Activated T-helper 2 cell treated with anti-CD3 and anti-CD28 coated beads, Interferon-gamma antibody, Interleukin-2, Interleukin-4, amounts not matched to agents 10 μg/mL and 5 μg/mL and 100 μg/mL, durations not matched to agents 14 hours and 24 hours and 36 hours (primary cell): ENCODE measurements around the gene MERTK. TPM values are rescaled to one million over a fixed set of nuclear protein-coding genes. Genes with fewer than 3 reads are reported as not detected.
A peak's percentile ranks its signal among the peaks of the same experiment; 100 is the strongest.
"Not testable (repeated sequence)": the region's sequence is repeated elsewhere in the genome, so short reads cannot be mapped to it uniquely, and the experiment has no call there.

Experiments
- DNase-seq: peaks from one replicate; pipeline ENCODE4 v3.0.0; 2021; ENCODE audit warnings: low spot score
- H3K27ac Mint-ChIP-seq: one replicate; pipeline ENCODE4 v1.8.0; 2021; ENCODE audit warnings: mixed read lengths
- H3K27me3 Mint-ChIP-seq: one replicate; pipeline ENCODE4 v1.8.0; 2021; ENCODE audit warnings: low read depth, mixed read lengths
- H3K36me3 Mint-ChIP-seq: one replicate; pipeline ENCODE4 v1.8.0; 2021; ENCODE audit warnings: low read depth, mixed read lengths
- H3K4me1 Mint-ChIP-seq: one replicate; pipeline ENCODE4 v1.8.0; 2021; ENCODE audit warnings: low read depth, mixed read lengths
- H3K4me3 Mint-ChIP-seq: one replicate; pipeline ENCODE4 v1.8.0; 2021; ENCODE audit warnings: low read depth, mild to moderate bottlenecking, moderate library complexity, mixed read lengths
- H3K9me3 Mint-ChIP-seq: one replicate; pipeline ENCODE4 v1.8.0; 2021; ENCODE audit warnings: mixed read lengths
- intact Hi-C: fragments of 100-400 bp; cut with micrococcal nuclease; formaldehyde crosslinking; loops from one replicate; pipeline ENCODE4 v1.15.1; 2023
- total RNA-seq: library from RNA; stranded (reverse); gene quantifications from 2 replicates; pipeline ENCODE4 v1.2.3, GENCODE V29; 2022

Gene MERTK
- total RNA-seq, result 1.0 and 1.4 TPM in 2 replicates

- Mint-ChIP-seq H3K9me3 (no peaks in the 10 kb centered on the region), H3K4me1 (peaks cover 12% of the 10 kb centered on the region), H3K27me3 (peaks cover 37% of the 10 kb centered on the region), H3K36me3 (no peaks in the 10 kb centered on the region), H3K27ac (no peak within 1 kb of the TSS), H3K4me3 (peak within 1 kb of the TSS; percentile 81)
- DNase-seq, result peak; percentile 42
- intact Hi-C loops, result no loop called here
These were observed at the start of gene MERTK for GRCh38 chr2:111897924-111898702. Gene MERTK, plus strand, starts transcription at chr2:111898607. Its CDS starts 129 bp downstream, at chr2:111898736.

GRCh38 chr2:111850646-111851045 lies 47.8 kb upstream of the MERTK start:
- H3K27me3 Mint-ChIP-seq, DNase-seq, H3K4me1 Mint-ChIP-seq, intact Hi-C loops, H3K9me3 Mint-ChIP-seq, H3K4me3 Mint-ChIP-seq, H3K27ac Mint-ChIP-seq: not testable (repeated sequence)
- peaks cover 53% of the 10 kb centered on the region for H3K36me3 Mint-ChIP-seq

GRCh38 chr2:111852544-111852943 lies 45.9 kb upstream of the MERTK start:
- H3K9me3 Mint-ChIP-seq, H3K4me3 Mint-ChIP-seq, intact Hi-C loops, DNase-seq, H3K27ac Mint-ChIP-seq, H3K27me3 Mint-ChIP-seq, H3K4me1 Mint-ChIP-seq: not testable (repeated sequence)
- peaks cover 57% of the 10 kb centered on the region for H3K36me3 Mint-ChIP-seq

DNA sequence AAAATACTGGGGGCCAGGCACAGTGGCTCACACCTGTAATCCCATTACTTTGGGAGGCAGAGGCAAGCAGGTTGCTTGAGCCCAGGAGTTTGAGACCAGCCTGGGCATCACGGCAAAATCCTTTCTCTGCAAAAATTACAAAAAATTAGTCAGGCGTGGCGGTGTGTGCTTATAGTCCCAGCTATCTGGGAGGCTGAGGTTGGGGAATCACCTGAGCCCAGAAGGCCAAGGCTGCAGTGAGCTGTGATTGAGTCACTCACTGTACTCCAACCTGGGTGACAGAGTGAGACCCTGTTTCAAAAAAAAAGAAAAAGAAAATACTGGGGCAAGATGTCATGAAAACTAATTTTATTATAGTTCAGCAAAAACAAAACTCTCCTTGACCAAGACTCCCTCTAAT lies 38.4 kb upstream of the MERTK start:
- intact Hi-C loops, H3K4me1 Mint-ChIP-seq: not testable (repeated sequence)

DNA sequence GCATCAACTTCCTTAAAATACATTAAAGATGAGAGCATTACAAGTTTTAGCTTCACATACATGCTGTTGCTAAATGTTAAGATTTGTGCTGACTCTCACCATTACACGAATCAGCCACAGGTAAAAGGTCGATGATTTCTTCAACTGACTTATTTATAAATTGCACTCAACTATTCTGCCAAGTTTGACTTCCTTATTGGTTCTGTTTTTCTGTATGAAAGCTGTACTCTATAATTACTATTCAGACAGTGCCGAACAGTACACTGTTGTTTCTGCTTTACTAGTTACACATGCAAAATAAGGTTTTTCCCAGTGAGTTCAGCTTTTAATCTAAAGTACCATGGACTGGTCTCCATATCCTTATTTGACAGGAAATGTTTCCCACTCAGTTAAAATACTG lies 33.3 kb upstream of the MERTK start:
- H3K9me3 Mint-ChIP-seq, intact Hi-C loops, H3K4me3 Mint-ChIP-seq, DNase-seq, H3K27me3 Mint-ChIP-seq, H3K4me1 Mint-ChIP-seq, H3K27ac Mint-ChIP-seq: not testable (repeated sequence)
- peaks cover 44% of the 10 kb centered on the region for H3K36me3 Mint-ChIP-seq

More for the DNA sequence above, 38.4 kb upstream of the MERTK start:
- not testable (repeated sequence) for H3K27ac Mint-ChIP-seq, H3K27me3 Mint-ChIP-seq, H3K9me3 Mint-ChIP-seq, H3K4me3 Mint-ChIP-seq, DNase-seq
- H3K36me3 Mint-ChIP-seq, result peaks cover 52% of the 10 kb centered on the region

GRCh38 chr2:111872806-111873205 lies 25.6 kb upstream of the MERTK start:
- DNase-seq, H3K27me3 Mint-ChIP-seq, H3K9me3 Mint-ChIP-seq, H3K27ac Mint-ChIP-seq, intact Hi-C loops, H3K4me3 Mint-ChIP-seq: not testable (repeated sequence)
- Mint-ChIP-seq H3K4me1 (peaks cover 14% of the 10 kb centered on the region), H3K36me3 (peaks cover 65% of the 10 kb centered on the region)

DNA sequence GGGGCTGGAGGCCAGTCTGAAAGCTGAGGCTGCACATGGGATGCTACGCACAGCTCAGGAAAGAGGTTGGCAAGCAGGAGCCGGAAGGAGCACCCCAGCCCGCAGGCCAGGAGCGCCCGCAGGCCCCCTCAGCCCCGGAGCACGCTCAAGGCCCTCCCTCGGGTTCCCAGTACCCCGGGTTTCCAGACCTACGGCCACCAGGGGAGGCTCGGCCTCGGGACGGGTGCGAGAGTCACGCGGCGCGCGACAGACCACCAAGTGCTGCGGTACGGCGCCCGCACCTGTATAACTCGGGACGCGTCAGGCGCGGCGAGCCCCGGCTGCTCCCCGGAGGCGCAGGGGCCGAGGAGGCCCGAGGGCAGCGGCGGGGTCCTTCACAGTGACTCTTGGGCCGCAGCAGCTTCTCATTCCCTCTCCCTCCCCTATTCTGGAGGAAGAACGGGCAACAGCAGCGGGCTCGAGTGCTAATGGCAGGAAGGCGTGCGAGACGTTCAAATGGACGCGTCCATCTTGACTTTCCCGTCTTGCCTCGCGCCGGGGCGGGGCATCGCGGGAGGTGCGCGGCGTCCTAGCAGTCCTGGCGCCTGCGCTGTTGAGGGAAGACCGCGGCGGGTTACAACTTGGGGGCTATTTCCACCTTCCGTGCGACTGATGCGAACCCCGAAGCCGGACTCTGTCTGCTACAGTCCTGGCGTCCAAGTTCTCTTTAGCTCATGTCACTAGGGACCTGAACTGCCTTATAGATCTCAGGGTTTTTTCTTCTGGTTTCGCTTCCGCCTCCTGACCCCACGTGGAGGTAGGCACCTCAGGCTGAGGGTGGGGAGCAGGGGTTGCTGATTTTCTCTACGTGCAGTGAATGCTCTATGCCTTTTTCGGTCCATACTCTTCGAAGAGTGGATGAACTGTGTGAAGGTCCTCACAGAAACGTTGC lies 14.5 kb upstream of the MERTK start, which contains the start of gene ANAPC1:
Gene ANAPC1 (minus strand): TSS at position 533 of the 931 bp plus-strand sequence. CDS start 3,368 bp downstream, outside the sequence.
- H3K36me3 Mint-ChIP-seq, result peaks cover 19% of the 10 kb centered on the region

GRCh38 chr2:111884592-111884964 lies 13.8 kb upstream of the MERTK start:
- Mint-ChIP-seq H3K27ac (peak overlapping the region; percentile 90), H3K36me3 (peaks cover 16% of the 10 kb centered on the region), H3K9me3 (no peaks in the 10 kb centered on the region), H3K4me1 (peaks cover 7% of the 10 kb centered on the region), H3K27me3 (no peaks in the 10 kb centered on the region), H3K4me3 (peak overlapping the region; percentile 93)
- intact Hi-C loops, result loop anchor here (1.0 to 10.0 kb wide), 5 partner anchors 164 to 698 kb away; partner anchors contain the start of genes CHCHD5, ZC3H6 and ZC3H8
- no peak for DNase-seq

More for the DNA sequence above, 14.5 kb upstream of the MERTK start, which contains the start of gene ANAPC1:
- intact Hi-C loops, result loop anchor here (1.0 to 10.0 kb wide), 5 partner anchors 164 to 698 kb away; partner anchors contain the start of genes CHCHD5, ZC3H6 and ZC3H8
- Mint-ChIP-seq H3K27ac (peak within 1 kb of the TSS; percentile 90), H3K4me3 (peak within 1 kb of the TSS; percentile 93), H3K4me1 (peaks cover 7% of the 10 kb centered on the region), H3K9me3 (no peaks in the 10 kb centered on the region), H3K27me3 (no peaks in the 10 kb centered on the region)
- peak; percentile 84 for DNase-seq

DNA sequence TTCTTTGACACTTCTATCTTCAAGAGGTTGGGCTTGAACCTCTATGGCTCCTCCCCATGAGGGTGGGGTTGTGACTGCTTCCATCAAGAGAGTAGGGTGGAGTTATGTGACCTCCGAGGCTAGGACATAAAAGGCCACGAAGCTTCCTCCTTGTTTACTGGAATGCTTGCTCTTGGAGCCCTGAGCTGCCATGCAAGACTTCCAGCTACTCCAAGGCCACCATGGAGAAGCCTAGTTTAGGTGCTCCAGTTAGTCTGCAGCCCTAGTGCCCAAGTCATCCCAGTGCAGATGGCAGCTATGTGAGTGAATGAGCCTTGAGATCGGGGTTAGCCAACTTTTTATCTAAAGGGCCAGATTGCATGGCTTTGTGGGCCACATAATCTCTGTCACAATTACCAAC lies 2.4 kb upstream of the MERTK start:
- intact Hi-C loops, result no loop called here
- Mint-ChIP-seq H3K4me1 (peaks cover 12% of the 10 kb centered on the region), H3K27ac (no peak overlapping the region), H3K9me3 (no peaks in the 10 kb centered on the region), H3K27me3 (peaks cover 31% of the 10 kb centered on the region), H3K4me3 (no peak overlapping the region), H3K36me3 (no peaks in the 10 kb centered on the region)
- no peak for DNase-seq

DNA sequence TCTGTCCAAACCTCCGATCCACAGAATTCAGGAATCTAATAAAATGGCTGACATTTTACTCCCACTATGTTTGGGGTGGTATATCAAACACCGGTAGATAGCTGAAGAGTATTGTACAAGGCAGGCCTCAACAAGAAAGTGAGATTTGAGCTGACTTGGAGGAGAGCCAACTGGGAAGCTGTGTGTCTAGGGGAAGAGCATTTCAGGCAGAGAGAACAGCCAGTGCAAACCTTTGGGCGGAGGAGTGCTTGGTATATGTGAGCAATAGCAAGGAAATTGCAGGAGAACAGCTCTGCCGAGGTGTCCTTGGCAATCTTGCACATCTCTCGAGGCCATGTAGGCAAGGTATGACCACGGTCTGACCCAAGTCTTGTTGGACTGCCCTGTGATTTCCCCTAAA lies 1.8 kb upstream of the MERTK start:
- Mint-ChIP-seq H3K36me3 (no peaks in the 10 kb centered on the region), H3K9me3 (no peaks in the 10 kb centered on the region), H3K27me3 (peaks cover 31% of the 10 kb centered on the region), H3K4me1 (peaks cover 12% of the 10 kb centered on the region), H3K4me3 (peak overlapping the region; percentile 34), H3K27ac (no peak overlapping the region)
- intact Hi-C loops, result no loop called here
- no peak for DNase-seq

DNA sequence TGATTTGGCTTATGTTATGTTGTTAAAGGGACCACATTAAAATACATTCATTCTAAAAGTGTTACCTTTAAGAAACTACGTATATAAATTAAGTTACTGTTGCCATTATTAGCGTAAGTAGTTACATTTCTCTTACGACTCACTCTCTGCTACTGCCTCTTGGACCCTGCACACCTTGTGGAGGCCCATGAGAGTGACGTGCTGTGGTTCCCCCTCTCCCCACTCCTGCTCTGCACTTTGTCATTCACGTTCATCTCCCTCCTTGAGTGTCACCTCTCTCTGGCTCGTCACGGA lies 830 bp upstream of the MERTK start:
- Mint-ChIP-seq H3K4me3 (peak overlapping the region; percentile 81), H3K9me3 (no peaks in the 10 kb centered on the region), H3K36me3 (no peaks in the 10 kb centered on the region), H3K27me3 (peaks cover 35% of the 10 kb centered on the region), H3K4me1 (peaks cover 12% of the 10 kb centered on the region), H3K27ac (no peak overlapping the region)
- DNase-seq, result no peak
- intact Hi-C loops, result no loop called here

DNA sequence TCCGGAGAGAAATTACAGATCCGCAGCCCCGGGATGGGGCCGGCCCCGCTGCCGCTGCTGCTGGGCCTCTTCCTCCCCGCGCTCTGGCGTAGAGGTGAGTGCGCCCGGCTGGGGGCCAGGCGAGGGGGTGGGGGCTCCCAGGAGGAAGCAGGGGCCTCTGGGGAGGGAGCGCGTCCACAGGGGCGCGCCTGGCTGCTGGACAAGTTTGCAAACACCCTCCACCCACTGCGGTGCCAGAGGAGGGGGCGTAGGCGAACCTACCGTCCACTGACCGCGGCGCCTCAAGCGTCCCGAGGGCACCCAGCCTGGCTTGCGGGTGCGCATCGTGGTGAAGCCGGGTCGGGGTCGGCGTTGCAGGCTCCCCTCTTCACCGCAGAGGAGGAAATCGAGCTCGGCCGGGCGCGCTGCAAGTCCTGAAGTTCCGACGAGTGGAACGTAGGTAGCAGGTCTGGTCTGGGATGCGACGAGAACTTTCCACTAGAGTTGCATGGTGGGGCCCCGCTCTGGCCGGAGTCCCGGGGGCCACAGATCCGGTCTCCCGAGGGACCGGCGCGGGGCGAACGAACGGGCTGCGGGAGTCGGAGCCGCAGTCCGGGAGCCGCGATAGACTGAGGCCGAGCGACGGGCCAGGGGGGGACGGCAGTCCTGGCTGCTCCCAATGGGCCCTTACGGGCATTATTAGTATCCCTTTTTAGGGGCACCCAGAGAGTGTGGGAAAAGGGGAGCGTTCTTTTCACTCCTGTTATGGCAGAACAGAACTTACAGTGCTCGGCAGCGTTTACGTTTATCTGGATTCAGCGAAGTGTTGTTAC lies 502 bp downstream of the MERTK start:
- DNase-seq, result no peak
- H3K27me3 Mint-ChIP-seq, result peaks cover 38% of the 10 kb centered on the region
- peak overlapping the region; percentile 63 for H3K4me3 Mint-ChIP-seq
- H3K27ac Mint-ChIP-seq, result no peak overlapping the region
- intact Hi-C loops, result no loop called here
- H3K4me1 Mint-ChIP-seq, result peaks cover 12% of the 10 kb centered on the region
- H3K9me3 Mint-ChIP-seq, result no peaks in the 10 kb centered on the region
- H3K36me3 Mint-ChIP-seq, result no peaks in the 10 kb centered on the region
